GM12801 (cell line): ENCODE data around the gene EPN2.

ENCODE experiments used
- TF ChIP-seq, protein P1 (sequence below): IDR thresholded peaks from one replicate; pipeline ENCODE4 v1.5.1; 2011; ENCODE audit warnings: control low read depth; ENCODE audit not compliant: insufficient read length; ENCODE audit errors: extremely low read depth

The EPN2 gene

DNA sequence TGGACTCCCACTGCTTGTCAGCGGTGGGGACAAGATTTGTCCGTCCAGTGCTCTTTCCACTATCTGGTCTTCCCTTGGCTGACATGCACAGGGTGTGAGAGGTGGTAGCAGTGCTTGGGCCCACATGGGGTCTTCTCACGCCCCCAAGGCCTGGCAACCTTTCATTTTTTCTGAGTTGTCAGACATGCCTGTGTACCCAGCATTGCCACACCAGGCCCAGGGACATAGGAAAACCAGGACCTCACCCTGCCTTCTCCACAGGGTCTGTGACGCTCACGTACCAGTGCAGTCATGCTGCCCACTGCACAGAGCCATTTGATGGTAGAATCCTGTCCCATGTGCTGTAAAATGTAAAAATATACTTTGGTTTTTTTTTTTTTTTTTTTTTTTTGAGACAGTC is 67.6 kb downstream of the EPN2 start:
- TF ChIP-seq, protein P1, sequence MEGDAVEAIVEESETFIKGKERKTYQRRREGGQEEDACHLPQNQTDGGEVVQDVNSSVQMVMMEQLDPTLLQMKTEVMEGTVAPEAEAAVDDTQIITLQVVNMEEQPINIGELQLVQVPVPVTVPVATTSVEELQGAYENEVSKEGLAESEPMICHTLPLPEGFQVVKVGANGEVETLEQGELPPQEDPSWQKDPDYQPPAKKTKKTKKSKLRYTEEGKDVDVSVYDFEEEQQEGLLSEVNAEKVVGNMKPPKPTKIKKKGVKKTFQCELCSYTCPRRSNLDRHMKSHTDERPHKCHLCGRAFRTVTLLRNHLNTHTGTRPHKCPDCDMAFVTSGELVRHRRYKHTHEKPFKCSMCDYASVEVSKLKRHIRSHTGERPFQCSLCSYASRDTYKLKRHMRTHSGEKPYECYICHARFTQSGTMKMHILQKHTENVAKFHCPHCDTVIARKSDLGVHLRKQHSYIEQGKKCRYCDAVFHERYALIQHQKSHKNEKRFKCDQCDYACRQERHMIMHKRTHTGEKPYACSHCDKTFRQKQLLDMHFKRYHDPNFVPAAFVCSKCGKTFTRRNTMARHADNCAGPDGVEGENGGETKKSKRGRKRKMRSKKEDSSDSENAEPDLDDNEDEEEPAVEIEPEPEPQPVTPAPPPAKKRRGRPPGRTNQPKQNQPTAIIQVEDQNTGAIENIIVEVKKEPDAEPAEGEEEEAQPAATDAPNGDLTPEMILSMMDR: no peak

DNA sequence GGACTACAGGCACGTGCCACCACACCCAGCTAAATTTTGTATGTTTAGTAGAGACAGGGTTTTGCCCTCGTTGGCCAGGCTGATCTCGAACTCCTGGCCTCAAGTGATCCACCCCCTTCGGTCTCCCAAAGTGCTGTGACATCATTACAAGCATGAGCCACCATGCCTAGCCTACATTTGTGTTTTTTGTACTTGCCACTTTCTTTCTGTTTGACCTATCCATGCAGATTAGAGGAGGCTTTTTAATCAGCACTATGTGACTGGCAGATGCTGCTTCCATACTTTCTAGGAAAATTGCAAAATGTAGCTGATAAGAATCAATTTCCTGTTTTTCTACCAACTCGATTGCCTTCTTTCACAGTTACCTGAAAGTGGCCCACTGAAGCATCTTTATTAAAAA is 68.1 kb downstream of the EPN2 start:
- TF ChIP-seq, protein P1: no peak

DNA sequence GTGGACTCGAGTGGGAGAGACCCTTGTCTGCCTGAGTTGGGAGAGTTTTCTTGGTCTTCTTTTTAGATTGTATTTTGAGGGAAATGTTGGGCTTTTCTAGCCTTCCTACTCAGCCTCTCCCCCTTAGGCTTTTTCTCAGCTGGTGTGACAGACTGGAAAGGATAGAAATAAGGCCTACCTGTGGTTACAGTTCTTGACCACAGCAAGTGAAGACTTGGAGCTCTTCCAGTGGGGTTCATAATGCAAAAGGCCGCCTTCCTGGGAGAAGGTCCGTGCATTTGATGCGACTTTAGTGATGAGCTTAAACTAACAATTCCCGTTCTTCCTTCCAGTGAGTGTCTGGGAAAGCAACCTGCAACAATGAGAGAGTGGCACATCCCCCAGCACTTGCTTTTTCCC is 68.6 kb downstream of the EPN2 start:
- TF ChIP-seq, protein P1: no peak

- TF ChIP-seq, protein P1: no peak
Measured at GRCh38 chr17:19306160-19307111, 69.3 kb downstream of the EPN2 start.

DNA sequence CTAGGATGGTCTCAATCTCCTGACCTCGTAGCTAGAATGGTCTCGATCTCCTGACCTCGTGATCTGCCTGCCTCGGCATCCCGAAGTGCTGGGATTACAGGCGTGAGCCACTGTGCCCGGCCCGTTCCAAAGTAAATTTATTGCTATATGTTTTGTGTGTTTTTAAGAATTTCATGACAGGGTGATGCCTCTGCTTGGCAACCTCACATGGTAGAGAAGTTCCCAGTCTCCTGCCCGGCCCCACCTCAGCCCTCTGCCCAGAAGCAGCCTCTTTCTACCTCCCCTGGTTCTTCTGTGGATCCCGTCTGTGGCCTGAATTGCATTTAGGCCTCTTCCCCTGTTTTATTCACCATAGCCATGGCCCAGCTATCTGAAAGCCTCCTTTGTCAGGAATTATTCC is 70.4 kb downstream of the EPN2 start:
- TF ChIP-seq, protein P1: no peak

- TF ChIP-seq, protein P1: no peak
Measured at GRCh38 chr17:19308398-19308797, 71.2 kb downstream of the EPN2 start.

GRCh38 chr17:19309701-19310100 is 72.5 kb downstream of the EPN2 start:
- TF ChIP-seq, protein P1: no peak
